HG02970 (cell line): ENCODE measurements around the gene DAP.
"Not testable (repeated sequence)": the region's sequence is repeated elsewhere in the genome, so short reads cannot be mapped to it uniquely, and the experiment has no call there.

Experiments used
- ATAC-seq: cut with Tn5 transposase; IDR thresholded peaks from one replicate; pipeline ENCODE4 v1.9.1; 2021; ENCODE audit warnings: mild to moderate bottlenecking, moderate library complexity, moderate number of reproducible peaks; ENCODE audit not compliant: unreplicated experiment, low FRiP score

DAP gene

GRCh38 chr5:10761185-10761932 is at the start of gene DAP:
Gene DAP, minus strand, starts transcription at chr5:10761234. Its CDS starts 166 bp downstream, at chr5:10761068.
- peak; percentile 91 for ATAC-seq

- ATAC-seq: no peak
These were observed 47.6 kb upstream of the DAP start for GRCh38 chr5:10808347-10809226.

- no peak for ATAC-seq
These were observed 41.1 kb upstream of the DAP start for GRCh38 chr5:10801931-10802666.

DNA sequence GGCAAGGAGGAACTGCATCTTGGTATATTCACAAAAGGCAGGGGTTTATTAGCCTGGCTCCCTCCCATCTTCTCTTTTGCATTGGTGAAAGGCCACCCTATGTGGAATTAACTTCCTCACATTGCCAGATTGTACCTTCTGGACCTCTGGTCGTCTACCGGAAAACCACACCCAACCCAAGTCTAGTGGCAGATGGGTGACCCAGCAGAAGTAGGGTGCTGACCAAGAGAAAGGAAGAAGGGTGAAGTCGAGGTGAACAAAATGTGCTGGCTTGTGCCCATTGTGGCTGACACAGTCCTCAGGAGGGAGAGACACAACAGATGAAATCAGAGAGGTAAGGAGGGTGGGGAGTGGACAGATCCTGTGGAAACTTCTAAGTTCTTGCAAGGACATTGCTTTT is 39.8 kb upstream of the DAP start:
- no peak for ATAC-seq

DNA sequence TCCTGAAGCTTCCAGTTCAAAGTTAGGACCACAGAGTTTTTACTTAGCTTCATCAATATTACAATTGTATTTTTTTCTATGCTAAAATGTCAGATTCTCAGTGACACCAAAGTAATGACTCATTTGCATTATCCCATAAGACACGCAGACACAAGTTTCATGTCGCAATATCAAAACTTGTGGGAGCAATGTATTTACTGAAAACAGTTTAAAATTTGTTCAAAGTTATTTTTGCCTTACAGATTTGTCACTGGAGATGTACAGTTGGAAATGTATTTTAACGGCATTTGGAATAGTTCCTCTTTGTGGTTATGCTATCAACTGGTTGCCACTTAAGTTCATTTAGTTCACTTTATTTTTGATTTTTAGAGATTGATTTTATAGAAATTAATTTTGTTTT is 36.2 kb upstream of the DAP start:
- ATAC-seq: no peak

- ATAC-seq: no peak
These were observed 32.8 kb upstream of the DAP start for GRCh38 chr5:10793785-10794184.

DNA sequence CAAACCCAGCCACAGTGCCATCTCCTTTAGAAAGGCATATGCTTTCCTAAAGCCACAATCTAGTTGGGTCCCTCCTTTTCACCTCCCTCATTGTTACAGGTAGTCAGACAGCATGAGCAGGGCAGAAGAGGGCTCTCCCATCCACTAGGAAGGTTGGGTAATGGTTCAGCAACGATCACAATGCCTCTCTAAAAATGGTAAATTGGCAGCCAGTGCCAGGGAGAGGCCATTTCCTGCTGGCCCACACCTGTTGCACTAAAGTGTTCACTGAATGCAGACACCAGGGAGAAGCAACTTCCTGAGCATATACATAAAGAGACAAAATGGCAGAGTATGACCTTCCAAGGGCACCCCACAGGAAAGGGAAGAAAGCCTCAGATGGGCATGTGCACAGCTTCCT is 31.3 kb upstream of the DAP start:
- ATAC-seq: no peak

DNA sequence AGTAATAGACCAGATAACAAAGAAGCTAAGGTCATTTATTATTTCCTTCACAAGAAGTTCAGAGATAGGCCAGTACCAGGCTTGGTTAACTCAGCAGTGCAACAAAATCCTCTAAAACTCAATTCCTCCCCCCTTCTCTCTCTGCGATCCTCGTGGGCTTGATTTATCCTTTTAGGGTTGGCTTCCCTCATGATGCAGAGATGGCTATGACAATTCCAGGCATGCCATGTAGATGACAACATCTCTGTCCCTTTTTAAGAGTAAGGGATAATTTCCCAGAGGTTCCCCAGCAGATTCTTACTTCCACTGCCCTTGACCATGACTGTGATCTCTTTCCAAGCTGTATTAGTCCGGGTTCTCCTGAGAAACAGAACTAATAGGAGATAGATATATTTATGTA is 28.7 kb upstream of the DAP start:
- no peak for ATAC-seq

DNA sequence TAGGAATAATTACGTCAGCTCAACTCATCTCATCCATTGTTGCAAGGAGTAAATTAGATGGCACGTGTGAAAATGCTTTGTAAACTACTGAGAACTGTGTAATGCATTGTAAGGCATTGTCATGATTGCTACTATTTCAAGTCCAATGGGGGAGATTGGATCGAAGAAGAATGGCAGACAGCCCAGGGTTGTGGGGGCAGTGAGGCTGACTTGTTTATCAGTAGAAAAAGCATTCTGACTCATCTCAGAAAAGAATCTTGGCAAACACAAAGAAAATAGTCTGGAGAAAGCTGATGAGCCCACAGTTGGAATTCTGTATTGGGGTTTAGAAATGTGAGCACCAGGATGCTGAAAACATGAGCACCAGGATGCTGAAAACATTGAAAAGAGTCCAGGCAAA is 28.0 kb upstream of the DAP start:
- no peak for ATAC-seq

GRCh38 chr5:10788358-10788757 is 27.3 kb upstream of the DAP start:
- ATAC-seq: no peak

GRCh38 chr5:10786835-10787234 is 25.8 kb upstream of the DAP start:
- no peak for ATAC-seq

- not testable (repeated sequence) for ATAC-seq
These were observed 19.2 kb upstream of the DAP start for GRCh38 chr5:10780208-10780607.

- ATAC-seq: no peak
These were observed 18.6 kb upstream of the DAP start for GRCh38 chr5:10779592-10779991.

DNA sequence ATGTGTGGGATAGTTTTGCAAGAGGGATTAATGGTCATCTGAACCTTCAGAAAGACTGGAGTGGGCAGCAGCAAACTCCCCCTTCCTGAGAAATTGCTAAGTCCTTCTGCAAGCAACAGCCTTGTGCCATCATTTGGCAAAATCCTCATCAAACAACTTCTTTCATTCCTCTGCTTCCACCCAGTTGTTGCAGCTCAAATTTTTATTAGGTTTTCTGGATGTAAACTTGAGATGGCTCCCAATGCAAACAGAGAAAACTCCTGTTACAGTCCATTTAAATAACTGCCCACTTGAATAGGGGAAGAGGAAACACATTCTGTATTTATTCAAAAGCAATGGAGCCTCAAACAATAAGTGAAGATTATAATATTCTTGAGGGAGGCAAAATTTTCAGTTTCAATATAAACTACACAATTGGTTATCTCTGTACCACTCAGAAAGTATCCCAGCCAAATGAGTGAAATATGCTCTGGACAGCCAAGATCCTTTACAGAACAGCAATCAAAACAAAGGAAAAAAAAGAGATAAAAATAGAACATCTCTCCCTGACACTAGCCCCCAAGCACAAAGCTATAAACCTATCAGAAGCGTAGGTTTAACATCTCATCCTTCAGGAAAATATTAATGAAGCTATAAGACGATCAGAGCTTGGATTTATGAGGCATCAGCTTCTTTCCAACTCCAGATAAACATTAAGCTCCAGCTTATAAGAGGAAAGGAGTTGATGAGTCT is 17.3 kb upstream of the DAP start:
- ATAC-seq: no peak

DNA sequence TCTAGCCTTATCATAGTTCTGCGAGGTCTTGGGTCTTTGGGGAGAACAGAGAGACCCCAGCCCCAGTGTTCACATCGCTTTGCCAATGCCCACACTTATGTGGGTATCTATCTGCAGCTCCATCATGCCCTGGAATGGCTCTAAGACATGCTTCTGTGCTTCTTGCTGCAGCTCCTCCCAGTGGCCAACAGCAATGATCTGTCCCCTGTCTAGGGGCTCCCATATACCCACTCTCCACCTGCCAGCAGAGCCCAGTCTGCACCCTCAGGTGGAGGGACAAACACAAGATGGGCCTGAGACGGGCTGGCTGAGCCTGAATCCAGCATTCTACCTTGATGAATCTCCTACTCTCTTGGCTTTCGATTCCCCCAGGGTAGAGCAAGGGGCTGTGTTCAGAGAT is 14.6 kb upstream of the DAP start:
- ATAC-seq: no peak

DNA sequence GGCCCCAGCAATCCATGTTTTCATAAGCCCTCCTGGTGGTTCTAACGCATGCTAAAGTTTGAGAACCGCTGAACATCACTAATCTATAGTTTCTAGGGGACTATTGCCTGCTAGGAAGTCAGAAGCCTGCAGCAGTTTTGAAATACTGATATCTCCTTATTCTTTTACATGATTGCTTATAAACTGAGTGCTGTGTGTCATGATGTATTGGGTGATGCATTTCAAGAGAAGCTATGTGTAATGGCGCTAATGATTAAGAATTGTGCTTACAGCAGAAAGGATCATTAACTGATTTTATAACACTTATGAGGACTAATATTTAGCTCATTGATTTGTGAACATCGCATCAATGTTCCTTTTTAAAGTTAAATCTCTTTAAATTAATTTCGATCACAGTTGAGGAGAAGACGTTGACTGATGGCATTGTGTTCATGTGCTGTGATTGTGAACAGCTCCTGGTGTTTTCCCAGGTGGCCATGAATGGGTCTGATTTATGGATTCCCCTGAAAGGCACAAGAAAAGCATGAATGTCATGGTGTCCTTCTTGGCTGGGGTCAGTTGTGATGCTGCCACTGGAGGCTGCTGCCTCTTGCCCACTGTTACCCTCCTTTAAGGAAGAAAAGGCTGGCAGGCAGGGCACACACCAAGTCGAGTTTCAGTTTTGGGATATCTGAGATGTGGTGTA is 12.0 kb upstream of the DAP start:
- no peak for ATAC-seq

- ATAC-seq: no peak
These were observed 7.4 kb upstream of the DAP start for GRCh38 chr5:10768328-10768899.

- no peak for ATAC-seq
These were observed 1.9 kb upstream of the DAP start for GRCh38 chr5:10762776-10763500.
